Spleen (tissue), 7 donors: ENCODE results near the gene GAL3ST1.

Experiments
- POLR2A ChIP-seq, 3 donors: fragments of 450-650 bp; IDR thresholded peaks; one replicate each; pipeline ENCODE4 v1.5.1; 2017; ENCODE audit warnings: antibody characterized with exemption in 3 of 3, mild to moderate bottlenecking in 1 of 3
- TF ChIP-seq, protein P1 (sequence below), 11 experiments: fragments of 200-600 bp in 7 of 11; fragments of 450-650 bp in 4 of 11; sonication (generic) in 4 of 11; IDR thresholded peaks in 8 of 11; conservative IDR thresholded peaks in 3 of 11; 1 replicate in 7 of 11; 2 replicates in 4 of 11; pipeline versions ENCODE4 v1.4.0 to v1.8.0; 2016 to 2021; ENCODE audit warnings: antibody characterized with exemption in 11 of 11, inconsistent platforms in 4 of 11, mild to moderate bottlenecking in 1 of 11
- donor health status: DM: no; HTN: no; CAD: no; lungs with moderate emphysema.
- donor health status: DM: no; HTN: no; CAD: no.
- donor health status: DM: no; HTN: no; CAD: no.

DNA sequence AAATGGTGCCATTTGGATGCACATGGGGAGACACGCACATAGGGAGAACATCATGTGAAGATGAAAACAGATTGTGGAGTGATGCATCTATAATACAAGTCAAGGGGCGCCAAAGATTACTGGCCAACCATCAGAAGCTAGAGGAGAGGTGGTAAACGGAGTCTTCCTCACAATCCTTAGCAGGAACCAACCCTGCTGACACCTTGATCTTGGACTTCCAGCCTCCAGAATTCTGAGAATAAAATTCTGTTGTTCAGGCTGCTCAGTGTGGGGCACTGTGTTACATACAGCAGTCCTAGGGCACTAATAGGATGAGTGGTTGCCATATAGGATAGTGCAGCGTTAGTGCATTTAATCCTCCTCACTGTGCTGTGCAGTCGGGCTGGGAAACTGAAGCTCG, 61.0 kb downstream of the GAL3ST1 start:
- TF ChIP-seq, protein P1, sequence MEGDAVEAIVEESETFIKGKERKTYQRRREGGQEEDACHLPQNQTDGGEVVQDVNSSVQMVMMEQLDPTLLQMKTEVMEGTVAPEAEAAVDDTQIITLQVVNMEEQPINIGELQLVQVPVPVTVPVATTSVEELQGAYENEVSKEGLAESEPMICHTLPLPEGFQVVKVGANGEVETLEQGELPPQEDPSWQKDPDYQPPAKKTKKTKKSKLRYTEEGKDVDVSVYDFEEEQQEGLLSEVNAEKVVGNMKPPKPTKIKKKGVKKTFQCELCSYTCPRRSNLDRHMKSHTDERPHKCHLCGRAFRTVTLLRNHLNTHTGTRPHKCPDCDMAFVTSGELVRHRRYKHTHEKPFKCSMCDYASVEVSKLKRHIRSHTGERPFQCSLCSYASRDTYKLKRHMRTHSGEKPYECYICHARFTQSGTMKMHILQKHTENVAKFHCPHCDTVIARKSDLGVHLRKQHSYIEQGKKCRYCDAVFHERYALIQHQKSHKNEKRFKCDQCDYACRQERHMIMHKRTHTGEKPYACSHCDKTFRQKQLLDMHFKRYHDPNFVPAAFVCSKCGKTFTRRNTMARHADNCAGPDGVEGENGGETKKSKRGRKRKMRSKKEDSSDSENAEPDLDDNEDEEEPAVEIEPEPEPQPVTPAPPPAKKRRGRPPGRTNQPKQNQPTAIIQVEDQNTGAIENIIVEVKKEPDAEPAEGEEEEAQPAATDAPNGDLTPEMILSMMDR (IDR thresholded peaks at IDR 0.05 in 8 of 11, conservative IDR thresholded peaks at IDR 0.05 in 3 of 11): no peak
- no peak for TF ChIP-seq POLR2A (IDR thresholded peaks at IDR 0.05)
